A673 (cell line): ENCODE data around the gene ATP6V1F. TPM values are rescaled to one million over a fixed set of nuclear protein-coding genes. Genes with fewer than 3 reads are reported as not detected.

Experiments used
- BruUV-seq: library from RNA; stranded (reverse); fragments of 400-500 nt; replicated peaks from 2 replicates; lab custom pipeline; 2021; lab: Mats Ljungman, UMichigan
- CTCF ChIA-PET: fragments of 300-600 bp; sonication (Branson Sonifier 250); formaldehyde crosslinking; loops from one replicate; lab custom pipeline; 2022; ENCODE audit warnings: antibody characterized with exemption; lab: Charles Lee
- POLR2A ChIA-PET: fragments of 300-600 bp; sonication (Branson Sonifier 250); formaldehyde crosslinking; loops from one replicate; lab custom pipeline; 2022; ENCODE audit warnings: antibody characterized with exemption; ENCODE audit not compliant: low non-redundant PET; lab: Charles Lee
- DNase-seq: peaks from one replicate; pipeline ENCODE4 v3.0.0-alpha.2; 2015; ENCODE audit warnings: low spot score
- H3K27ac ChIP-seq: fragments of 200-600 bp; sonication (generic); 2 replicates; pipeline ENCODE4 v1.5.1; 2016; ENCODE audit warnings: mixed run types, low read depth, mild to moderate bottlenecking, mixed read lengths, antibody characterized with exemption, low read length; ENCODE audit not compliant: poor library complexity, severe bottlenecking
- H3K27me3 ChIP-seq: fragments of 200-600 bp; sonication (generic); replicated peaks from 2 replicates; pipeline ENCODE4 v1.6.1; 2017; ENCODE audit warnings: mixed run types, low read depth, mild to moderate bottlenecking, mixed read lengths, antibody characterized with exemption, low read length; ENCODE audit not compliant: insufficient read depth, poor library complexity
- H3K36me3 ChIP-seq: fragments of 200-600 bp; sonication (generic); 2 replicates; pipeline ENCODE4 v1.6.1; 2016; ENCODE audit warnings: mixed run types, mild to moderate bottlenecking, mixed read lengths, antibody characterized with exemption, low read length; ENCODE audit not compliant: insufficient read depth, poor library complexity, severe bottlenecking
- H3K4me1 ChIP-seq: fragments of 200-600 bp; sonication (generic); 2 replicates; pipeline ENCODE4 v1.6.1; 2017; ENCODE audit warnings: mixed run types, mild to moderate bottlenecking, mixed read lengths, antibody characterized with exemption, low read length; ENCODE audit not compliant: insufficient read depth, poor library complexity, severe bottlenecking
- H3K4me3 ChIP-seq: fragments of 200-600 bp; sonication (generic); 2 replicates; pipeline ENCODE4 v1.5.1; 2016; ENCODE audit warnings: low read depth, mixed run types, mild to moderate bottlenecking, mixed read lengths, low read length; ENCODE audit not compliant: poor library complexity, severe bottlenecking
- H3K9me3 ChIP-seq: fragments of 200-600 bp; sonication (generic); 2 replicates; pipeline ENCODE4 v1.6.1; 2016; ENCODE audit warnings: mixed run types, low read depth, mild to moderate bottlenecking, mixed read lengths, antibody characterized with exemption, low read length; ENCODE audit not compliant: poor library complexity, severe bottlenecking
- EZH2 ChIP-seq: fragments of 200-600 bp; sonication (generic); IDR thresholded peaks from 2 replicates; pipeline ENCODE4 v1.6.1; 2017; ENCODE audit warnings: borderline replicate concordance, low read depth, mild to moderate bottlenecking, mixed read lengths, antibody characterized with exemption, low read length; ENCODE audit not compliant: poor library complexity, severe bottlenecking
- intact Hi-C: fragments of 100-400 bp; cut with micrococcal nuclease; formaldehyde crosslinking; loops from one replicate; pipeline ENCODE4 v1.10.0; 2022; ENCODE audit not compliant: unreplicated experiment
- total RNA-seq: library from RNA; stranded (reverse); gene quantifications from 2 replicates; pipeline ENCODE4 v1.2.3, GENCODE V29; 2021
- TF ChIP-seq, protein P1 (sequence below): fragments of 300-800, 200-600 bp; sonication (generic); conservative IDR thresholded peaks from 2 replicates; pipeline ENCODE4 v1.5.1; 2017; ENCODE audit warnings: low read depth, mild to moderate bottlenecking, antibody characterized with exemption, low read length, moderate library complexity, mixed read lengths

ATP6V1F gene
- total RNA-seq, 1 experiment from 2014 or later, result 148 TPM

DNA sequence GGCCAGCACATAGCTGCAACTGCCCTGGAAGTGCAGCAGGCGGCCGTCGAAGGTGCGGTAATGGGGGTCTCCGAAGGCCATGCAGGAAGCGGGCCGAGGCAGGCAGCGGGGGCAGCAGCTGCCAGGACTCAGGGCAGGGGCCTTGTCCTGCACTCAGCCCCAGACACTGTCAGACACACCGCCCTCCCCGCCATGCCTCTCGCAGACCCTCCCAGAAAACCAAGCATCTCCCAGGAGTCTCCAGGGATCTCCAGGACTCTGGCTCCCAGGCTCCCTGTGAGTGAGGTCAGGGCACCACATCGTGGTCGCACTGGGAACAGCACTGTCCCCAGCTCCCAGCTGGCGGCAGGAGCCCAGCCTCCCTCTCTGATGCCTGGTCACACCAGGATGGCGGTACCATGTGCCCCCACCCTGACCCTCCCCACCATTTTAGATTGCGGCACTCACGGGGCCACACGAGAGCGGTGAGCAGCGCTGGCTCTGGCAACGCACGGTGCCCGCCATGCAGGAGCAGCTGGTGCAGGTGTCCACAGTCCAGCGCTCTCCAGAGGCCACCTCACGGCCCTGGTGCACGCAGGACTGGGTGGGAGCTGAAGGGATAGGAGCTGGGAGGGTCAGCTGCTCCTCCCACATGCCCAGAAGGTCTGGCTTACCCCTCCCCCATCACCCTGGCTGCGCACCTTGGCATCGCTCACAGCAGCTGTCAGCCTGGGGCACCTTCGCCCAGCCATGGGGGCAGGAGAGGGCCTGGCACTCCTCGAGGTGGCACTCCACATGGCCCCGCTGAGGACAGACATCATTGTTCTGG, 17.5 kb downstream of the ATP6V1F start:
- no TSS peak for BruUV-seq
- peak; percentile 78 for DNase-seq
- Histone ChIP-seq H3K27ac (no peak overlapping the region), H3K4me3 (no peak overlapping the region), H3K9me3 (no peaks in the 10 kb centered on the region), H3K4me1 (no peaks in the 10 kb centered on the region), H3K27me3 (no peaks in the 10 kb centered on the region), H3K36me3 (no peaks in the 10 kb centered on the region)
- ChIA-PET CTCF (interaction anchor here (1.0 to 1.3 kb wide), 2 partner anchors 272 to 453 kb away, joined by 4 read pairs; no protein-coding TSS in a partner anchor), POLR2A (no interaction called here)
- intact Hi-C loops, result loop anchor here (2.0 to 10.0 kb wide), 3 partner anchors 85 to 403 kb away; partner anchors contain the start of genes CCDC136 and METTL2B
- TF ChIP-seq EZH2, result no peak
- TF ChIP-seq, protein P1, sequence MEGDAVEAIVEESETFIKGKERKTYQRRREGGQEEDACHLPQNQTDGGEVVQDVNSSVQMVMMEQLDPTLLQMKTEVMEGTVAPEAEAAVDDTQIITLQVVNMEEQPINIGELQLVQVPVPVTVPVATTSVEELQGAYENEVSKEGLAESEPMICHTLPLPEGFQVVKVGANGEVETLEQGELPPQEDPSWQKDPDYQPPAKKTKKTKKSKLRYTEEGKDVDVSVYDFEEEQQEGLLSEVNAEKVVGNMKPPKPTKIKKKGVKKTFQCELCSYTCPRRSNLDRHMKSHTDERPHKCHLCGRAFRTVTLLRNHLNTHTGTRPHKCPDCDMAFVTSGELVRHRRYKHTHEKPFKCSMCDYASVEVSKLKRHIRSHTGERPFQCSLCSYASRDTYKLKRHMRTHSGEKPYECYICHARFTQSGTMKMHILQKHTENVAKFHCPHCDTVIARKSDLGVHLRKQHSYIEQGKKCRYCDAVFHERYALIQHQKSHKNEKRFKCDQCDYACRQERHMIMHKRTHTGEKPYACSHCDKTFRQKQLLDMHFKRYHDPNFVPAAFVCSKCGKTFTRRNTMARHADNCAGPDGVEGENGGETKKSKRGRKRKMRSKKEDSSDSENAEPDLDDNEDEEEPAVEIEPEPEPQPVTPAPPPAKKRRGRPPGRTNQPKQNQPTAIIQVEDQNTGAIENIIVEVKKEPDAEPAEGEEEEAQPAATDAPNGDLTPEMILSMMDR, result peak; percentile 77

DNA sequence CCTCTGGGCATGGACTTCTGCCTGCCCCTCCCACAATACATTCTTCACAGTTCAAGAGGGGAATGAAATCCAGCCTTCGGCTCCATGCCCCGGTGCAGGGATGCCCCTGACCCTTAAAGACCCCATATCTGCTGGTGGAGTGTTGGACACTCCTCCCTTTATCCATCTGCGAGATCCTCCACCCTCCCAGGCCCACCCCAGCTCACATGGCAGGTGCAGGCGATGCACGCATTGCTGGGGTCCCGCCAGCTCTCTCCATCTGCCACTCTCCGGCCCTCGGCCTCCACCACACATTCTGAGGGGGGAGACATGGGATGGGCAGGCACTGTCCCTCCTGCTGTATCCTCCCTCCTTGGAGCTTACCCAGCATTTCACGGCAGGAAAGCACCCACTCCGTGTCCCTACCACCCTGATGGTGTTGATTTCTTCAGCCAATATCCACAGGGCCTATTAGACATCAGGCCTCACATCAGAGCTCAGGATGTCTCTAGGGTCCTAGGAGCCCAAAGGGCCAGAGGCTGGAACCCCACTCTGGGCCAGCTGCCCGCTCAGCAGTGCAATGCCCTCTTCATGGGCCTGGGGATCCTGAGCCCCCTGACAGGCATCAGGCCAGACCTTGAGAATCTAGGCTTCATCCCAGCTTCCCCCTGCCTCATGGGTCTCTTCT, 18.3 kb downstream of the ATP6V1F start:
- no peak for TF ChIP-seq EZH2
- TF ChIP-seq, protein P1, result no peak
- Histone ChIP-seq H3K4me1 (no peaks in the 10 kb centered on the region), H3K27me3 (no peaks in the 10 kb centered on the region), H3K9me3 (no peaks in the 10 kb centered on the region), H3K27ac (no peak overlapping the region), H3K4me3 (no peak overlapping the region), H3K36me3 (no peaks in the 10 kb centered on the region)
- ChIA-PET CTCF (interaction anchor here (0.6 kb wide), 1 partner anchor 1094 kb away, joined by 6 read pairs; no protein-coding TSS in a partner anchor), POLR2A (no interaction called here)
- no TSS peak for BruUV-seq
- intact Hi-C loops, result loop anchor here (2.0 to 10.0 kb wide), 3 partner anchors 86 to 404 kb away; partner anchors contain the start of genes CCDC136 and METTL2B
- no peak for DNase-seq

DNA sequence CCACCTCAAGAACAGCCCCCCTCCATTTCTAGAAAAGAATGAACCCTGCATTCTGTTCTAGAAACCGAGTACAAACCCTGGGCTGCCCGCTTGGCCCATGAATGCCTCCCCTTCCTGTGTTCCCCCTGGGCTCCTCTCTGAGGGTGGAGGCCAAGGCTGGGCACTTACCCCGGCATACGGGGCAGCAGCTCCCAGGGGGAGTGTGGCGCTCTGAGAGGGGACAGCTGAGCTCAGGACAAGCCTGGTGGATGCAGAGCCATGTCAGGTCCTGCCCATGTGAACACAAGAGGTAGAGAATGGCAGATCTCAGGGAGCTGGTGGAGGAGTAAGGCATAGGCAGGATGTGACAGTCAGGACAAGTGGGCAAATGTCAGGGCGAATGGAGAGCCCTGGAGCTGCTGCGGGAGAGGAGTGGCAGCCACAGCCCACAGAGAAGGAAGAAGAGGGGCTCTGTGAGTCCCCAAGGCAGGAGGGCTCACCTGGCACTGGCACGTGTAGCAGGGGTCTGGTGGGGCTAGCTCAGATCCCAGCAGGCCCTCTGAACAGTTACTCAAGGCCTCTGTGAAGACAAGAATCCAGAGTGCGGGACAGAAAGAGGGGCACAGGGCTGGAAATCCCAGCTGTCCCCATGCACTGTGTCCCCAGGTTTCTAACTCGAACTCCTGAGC, 18.9 kb downstream of the ATP6V1F start:
- Histone ChIP-seq H3K4me1 (no peaks in the 10 kb centered on the region), H3K9me3 (no peaks in the 10 kb centered on the region), H3K36me3 (no peaks in the 10 kb centered on the region), H3K27me3 (no peaks in the 10 kb centered on the region), H3K4me3 (no peak overlapping the region), H3K27ac (no peak overlapping the region)
- TF ChIP-seq, protein P1, result no peak
- no peak for TF ChIP-seq EZH2
- BruUV-seq, result no TSS peak
- ChIA-PET POLR2A (no interaction called here), CTCF (interaction anchor here (0.6 kb wide), 1 partner anchor 1094 kb away, joined by 6 read pairs; no protein-coding TSS in a partner anchor)
- intact Hi-C loops, result loop anchor here (2.0 to 10.0 kb wide), 3 partner anchors 87 to 404 kb away; partner anchors contain the start of genes CCDC136 and METTL2B
- no peak for DNase-seq
